HG03432 (cell line): ENCODE data around the gene TSKS.

ENCODE experiments used
- ATAC-seq: cut with Tn5 transposase; IDR thresholded peaks from one replicate; pipeline ENCODE4 v1.9.1; 2021; ENCODE audit warnings: mild to moderate bottlenecking, moderate library complexity; ENCODE audit not compliant: unreplicated experiment

Gene TSKS

DNA sequence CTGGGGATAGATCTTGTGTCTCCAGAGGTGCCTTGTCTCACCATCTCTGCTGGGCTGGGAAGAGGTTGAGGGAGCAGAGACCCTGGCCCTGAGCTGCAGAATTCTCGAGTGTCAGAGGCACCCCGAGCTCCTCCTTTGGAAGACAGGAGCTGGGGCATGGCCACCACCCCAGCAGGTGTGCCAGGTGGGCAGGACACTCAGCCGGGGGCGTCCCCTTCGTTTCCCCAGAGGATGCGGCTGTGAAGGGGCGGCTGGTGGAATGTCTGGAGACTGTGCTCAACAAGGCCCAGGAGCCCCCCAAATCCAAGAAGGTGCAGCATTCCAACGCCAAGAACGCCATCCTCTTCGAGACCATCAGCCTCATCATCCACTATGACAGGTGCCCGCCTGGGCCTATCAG, 35.5 kb upstream of the TSKS start:
- ATAC-seq = no peak

DNA sequence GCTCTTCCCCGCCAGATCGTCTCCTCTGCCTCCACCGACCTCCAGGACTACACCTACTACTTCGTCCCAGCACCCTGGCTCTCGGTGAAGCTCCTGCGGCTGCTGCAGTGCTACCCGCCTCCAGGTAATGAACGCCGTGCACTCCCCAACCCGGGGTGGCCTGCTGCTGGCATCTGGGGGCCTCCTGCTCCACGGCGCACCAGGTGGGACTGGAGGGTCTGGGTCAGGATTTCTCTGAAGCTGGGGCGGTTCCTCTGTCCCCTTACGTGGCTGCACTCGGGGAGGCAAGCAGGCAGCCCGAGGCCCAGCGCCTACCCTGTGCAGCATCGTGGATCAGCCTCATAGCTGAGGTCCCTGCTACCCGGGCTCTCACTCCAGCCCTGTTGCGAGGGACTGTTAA, 32.5 kb upstream of the TSKS start:
- no peak for ATAC-seq

DNA sequence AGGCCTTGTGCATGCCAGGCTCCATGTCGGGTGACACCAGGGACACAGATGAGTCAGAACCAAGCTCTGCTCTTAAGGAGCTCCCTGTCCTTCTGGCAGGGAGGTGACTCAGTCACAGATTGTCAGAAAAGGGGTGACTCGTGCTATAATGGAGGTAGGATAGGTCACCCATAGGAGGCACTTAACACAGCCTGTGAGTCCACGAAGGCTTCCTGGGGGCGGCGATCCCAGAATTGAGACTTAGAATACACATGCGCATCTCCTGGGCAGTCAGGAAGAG, 30.4 kb upstream of the TSKS start:
- no peak for ATAC-seq

DNA sequence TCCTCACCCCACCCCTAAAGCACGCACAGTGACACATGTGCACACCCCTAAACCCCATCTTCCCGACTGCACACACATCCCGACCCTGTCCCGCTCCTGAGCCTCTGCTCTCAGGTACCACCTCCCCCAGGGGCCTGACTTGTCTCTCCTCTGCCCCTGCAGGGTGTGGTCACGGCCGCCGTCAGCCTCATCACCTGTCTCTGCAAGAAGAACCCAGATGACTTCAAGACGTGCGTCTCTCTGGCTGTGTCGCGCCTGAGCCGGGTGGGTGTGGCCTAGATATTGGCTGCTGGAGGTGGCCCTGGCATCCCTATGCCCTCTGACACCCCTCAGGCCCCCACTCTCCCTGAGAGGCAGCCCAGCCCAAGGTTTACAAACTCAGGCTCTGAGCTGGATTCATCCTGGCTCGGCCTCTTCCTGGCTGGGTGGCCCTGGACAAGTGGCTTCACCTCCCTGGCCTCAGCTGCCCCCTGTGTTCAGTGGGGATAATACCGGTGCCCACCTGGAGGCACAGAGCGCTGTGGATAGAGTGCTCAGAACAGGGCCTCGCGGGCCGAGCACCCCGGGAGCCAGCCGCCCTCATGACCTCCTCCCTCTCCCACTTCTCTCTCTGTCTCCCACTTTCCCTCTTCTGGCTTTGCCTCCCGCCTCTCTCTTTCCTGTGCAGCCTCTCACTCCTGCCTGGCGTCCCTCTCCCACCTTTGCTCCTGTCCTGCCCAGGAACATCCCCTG, 29.9 kb upstream of the TSKS start:
- ATAC-seq = no peak

DNA sequence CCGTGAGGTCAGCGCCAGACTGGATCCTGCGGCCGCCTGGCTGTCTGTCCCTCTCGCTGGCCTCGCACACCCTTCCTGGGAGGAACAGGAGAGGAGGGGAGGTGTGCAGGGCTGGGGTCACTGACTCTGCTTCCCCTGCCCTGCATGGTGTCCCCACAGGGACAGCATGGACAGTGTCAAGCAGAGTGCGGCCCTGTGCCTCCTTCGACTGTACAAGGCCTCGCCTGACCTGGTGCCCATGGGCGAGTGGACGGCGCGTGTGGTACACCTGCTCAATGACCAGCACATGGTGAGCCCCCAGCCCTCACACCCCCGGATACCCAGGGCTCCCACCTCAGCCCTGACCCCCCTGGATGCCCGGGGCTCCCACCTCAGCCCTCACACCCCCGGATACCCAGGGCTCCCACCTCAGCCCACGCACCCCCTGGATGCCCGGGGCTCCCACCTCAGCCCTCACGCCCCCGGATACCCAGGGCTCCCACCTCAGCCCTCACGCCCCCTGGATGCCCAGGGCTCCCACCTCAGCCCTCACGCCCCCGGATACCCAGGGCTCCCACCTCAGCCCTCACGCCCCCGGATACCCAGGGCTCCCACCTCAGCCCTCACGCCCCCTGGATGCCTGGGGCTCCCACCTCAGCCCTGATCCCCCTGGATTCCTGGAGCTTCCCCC, 28.8 kb upstream of the TSKS start:
- ATAC-seq = no peak

DNA sequence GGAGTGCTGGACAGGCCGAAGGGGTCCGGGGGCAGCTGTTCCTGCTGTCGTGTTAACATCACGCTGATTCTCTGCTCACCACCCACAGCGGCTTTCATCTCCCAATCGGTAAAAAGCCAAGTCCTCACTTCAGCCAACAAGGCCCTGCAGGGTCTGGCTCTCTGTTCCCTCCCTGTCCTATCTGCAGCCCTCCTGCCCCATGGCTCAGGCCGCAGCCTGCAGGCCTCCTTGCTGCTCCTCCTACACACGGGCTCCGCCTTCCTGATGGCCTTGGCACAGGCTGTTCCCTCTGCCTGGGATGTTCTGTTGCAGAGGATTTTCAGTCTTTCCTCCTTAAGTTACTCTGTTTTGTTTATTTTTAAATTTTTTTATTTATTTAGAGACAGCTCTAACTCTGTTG, 27.8 kb upstream of the TSKS start:
- no peak for ATAC-seq

DNA sequence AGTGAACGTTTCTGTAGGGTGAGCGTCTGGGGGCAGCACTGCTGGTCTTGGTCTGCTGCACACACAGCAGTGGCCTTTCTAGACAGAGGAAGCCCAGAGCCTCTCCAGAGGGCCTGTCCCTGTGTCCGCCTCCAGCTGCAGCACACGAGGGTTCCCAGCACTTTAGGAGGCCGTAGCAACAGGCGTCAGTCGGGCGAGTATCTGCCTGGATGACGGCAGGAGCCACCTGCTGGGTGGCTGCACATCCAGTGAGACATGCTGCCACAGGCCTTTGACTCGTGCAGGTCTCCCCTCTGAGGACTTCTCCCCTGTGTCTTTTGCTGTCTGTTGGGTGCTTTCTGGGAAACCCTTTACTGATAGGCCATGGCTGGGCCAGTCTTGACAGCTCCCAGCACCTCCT, 25.8 kb upstream of the TSKS start:
- ATAC-seq = no peak

DNA sequence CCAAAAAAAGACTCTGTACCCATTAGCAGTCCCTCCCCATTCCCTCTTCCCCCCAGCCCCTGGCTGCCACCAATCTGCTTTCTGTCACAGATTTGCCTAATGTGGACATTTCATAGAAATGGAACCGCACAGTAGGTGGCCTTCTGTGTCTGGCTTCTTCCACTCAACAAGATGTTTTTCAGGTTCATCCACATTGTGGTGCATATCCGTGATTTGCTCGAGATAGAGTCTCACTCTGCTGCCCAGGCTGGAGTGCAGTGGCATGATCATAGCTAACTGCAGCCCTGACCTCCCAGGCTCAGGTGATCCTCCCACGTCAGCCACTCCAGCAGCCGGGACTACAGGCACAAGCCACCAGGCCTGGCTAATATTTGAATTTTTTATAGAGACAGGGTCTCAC, 24.6 kb upstream of the TSKS start:
- ATAC-seq = no peak

DNA sequence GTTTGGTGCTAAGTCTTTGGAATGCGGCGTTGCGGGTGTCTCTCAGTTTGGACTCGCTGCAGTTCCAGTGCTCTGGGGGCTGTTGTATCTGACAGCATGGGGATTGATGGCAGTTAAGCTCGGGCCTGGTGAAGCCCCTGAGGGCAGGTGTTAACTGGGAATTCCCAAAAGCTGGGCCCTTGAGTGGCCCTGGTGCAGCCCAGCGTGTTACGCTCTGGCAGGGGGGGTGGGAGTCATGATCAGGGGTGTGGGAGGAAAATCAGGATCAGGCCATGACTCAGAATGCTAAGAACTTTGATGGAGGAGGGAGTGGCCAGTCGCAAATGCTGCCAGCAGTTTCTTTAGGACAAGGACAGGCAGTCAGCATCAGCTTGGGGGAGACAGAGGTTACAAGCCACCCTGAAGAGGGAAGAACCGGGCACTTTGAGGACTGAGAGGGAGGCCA, 23.3 kb upstream of the TSKS start:
- ATAC-seq = no peak

DNA sequence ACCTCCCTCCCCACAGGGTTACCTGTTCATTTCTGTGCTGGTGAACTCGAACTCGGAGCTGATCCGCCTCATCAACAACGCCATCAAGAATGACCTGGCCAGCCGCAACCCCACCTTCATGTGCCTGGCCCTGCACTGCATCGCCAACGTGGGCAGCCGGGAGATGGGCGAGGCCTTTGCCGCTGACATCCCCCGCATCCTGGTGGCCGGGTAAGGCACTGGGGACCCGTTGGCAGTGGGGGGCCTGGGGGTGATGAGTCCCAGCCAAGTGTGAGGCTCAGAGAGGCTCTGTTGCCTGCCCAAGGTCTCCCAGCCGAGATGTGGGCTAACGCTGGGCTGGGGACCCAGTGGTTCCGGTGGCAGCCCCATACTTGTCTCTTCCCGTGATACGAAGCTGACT, 19.4 kb upstream of the TSKS start:
- no peak for ATAC-seq

DNA sequence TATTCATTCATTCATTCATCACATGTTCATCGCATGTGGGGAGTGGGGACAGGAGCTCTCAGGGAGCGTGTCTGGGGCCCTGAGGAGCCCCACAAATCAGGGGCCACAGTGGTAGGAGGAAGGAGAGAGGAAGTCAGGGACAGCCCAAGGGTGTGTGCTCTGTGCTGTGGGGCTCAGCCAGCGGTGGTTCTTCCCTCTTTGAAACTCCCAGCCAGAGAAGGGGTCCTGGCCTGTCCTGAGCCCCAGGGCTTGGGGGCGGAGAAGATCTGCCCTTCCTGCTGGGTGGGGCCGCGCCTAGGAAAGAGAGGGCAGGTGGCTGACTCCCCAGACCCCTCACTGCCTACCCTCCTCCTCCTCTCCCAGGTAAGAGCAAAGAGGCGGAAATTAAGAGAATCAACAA, 18.3 kb upstream of the TSKS start:
- ATAC-seq = no peak

DNA sequence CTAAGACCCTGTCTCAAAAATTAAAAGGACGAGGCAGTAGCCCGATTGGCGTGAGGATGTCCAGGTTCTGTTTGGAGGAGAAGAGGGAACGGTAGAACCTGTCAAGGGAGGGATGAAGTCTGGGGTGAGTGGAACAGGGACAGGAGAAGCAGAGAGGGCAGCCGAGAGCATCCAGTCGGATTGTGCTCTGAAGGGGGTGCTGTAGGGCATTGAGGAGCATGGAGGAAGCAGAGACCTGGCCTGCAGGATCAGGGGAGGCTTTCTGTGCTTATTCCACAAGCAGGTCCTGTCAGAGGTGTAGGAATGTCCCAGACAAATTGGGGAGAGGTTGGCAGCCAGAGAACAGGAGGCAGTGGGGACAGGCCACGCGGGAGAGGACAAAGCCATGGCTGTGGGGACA, 17.8 kb upstream of the TSKS start:
- ATAC-seq = no peak

DNA sequence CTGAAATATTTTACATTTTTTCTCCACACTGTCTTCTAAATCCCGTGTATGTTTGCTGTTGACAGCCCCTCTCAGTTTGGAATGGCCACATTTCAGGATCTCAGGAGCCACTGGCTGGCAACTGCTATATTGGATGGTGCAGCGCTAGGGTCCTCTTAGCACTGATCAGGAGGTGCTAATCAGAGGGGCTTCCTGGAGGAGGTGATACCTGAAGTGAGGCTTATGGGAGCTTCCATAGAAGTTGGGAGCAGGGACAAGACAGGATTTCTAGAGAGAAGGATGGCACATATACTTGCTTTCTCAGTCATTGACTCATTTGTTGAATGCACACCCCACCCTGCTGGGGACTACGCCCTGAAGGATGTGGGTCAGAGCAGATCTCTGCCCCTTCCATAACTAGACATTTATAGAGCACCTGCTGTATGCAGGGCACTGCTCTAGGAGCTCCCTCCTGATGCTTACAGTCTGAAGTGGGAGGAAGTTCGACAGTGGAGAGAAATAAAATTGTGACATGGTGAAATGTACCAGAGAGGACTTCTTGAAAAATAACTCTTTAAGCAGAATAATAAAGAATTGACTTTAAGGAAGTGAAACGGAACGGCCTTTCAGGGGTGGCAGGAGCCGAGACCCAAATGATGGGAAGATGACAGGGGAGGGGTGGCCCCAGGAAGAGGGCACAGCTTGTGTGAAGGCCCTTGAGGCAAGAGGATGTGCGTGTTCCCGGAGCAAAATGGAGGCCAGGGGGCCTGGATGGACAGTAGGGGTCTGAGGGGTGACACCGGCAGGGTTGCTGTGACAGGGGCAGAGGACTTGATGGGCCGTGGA, 16.8 kb upstream of the TSKS start:
- no peak for ATAC-seq

DNA sequence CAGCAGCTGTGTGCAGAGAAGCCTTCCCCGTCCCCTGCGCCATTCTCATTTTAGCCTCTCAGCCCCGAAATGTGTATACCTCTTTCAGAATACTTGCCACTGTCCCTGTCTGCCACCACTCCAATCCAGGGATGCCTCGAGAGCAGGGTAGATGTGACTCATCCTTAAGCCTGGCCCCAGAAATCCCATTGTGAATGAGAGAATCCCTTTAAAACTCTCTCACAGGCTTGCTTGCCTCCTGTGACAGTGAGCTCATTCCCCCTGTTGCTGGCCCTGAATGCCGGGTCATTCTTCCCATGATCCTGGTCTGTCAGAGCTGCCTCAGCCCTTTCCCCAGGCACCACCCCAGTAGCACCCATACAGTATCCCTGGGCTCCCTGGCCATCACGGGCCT, 13.3 kb upstream of the TSKS start:
- ATAC-seq = no peak

DNA sequence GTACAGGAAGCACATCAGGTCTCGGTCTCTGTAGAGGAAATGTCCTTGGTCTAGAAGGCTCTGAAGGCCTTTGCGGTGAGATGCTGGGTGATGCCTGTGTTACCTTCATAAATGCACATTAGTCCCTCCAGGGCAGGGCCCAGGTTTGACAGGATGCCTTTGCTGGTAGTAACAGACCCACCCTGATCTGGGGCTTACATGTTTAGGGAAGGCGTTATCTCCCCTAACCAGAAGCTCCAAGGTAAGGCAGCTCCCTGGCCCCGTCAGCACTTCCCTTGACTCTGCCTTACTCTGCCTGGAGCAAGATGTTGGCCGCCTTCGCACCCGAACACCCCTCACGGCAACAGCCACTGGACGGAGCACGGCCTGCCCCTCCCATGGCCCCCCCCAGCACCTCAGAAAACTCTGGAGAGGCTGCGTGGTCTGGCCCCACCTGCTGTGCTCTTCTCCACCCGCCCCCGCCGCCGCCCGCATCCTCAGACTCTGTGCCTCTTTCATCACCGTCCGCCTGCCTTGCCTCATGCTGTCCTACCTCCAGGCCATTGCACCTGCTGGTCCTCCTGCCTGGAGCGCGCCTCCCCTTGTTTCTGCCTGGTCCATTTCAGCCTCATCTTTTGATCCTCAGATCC, 12.8 kb upstream of the TSKS start:
- no peak for ATAC-seq

DNA sequence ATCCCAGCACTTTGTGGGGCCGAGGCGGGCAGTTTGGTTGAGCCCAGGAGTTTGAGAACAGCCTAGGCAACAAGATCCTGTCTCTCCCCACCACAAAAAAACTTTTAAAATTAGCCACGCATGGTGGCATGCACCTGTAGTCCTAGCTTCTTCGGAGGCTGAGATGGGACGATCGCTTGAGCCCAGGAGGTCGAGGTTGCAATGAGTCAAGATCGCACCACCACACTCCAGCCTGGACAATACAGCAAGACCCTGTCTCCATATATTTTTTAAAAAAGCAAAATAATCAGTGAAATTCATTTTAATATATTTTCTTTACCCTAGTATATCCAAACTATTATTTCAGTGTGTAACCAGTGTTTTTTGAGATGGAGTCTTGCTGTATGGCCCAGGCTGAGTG, 11.9 kb upstream of the TSKS start:
- ATAC-seq = no peak

DNA sequence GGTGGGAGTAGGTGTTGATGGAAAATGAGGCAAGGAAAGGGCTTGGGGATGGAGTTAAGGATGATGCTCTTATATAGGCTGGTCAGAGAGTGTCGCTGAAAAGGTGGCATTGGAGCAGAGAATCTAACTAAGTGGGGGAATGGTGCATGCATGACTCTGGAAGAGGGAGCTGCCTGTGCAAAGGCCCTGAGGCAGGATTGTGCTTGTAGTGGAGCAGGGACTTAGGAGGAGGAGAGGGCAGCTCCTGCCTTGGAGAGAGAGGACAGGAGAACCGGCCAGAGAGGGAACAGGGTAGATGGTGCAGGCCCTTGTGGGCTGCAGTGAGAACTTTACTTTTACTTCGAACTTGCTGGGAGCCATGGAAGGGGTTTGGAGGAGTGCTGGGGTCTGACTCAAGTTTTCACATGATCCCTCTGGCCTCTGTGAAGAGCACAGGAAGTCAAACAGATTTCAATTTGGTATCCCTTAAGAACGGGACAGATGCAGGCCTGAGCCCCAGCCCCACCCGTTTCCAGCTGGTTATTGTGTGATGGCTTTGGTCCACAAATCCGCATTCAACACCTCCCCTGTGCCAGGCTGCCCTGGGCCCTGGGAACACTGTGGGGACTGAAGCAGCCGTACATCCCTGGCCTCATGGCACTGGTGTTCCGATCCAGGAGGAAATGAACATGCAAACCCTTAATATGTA, 10.7 kb upstream of the TSKS start:
- ATAC-seq = no peak

DNA sequence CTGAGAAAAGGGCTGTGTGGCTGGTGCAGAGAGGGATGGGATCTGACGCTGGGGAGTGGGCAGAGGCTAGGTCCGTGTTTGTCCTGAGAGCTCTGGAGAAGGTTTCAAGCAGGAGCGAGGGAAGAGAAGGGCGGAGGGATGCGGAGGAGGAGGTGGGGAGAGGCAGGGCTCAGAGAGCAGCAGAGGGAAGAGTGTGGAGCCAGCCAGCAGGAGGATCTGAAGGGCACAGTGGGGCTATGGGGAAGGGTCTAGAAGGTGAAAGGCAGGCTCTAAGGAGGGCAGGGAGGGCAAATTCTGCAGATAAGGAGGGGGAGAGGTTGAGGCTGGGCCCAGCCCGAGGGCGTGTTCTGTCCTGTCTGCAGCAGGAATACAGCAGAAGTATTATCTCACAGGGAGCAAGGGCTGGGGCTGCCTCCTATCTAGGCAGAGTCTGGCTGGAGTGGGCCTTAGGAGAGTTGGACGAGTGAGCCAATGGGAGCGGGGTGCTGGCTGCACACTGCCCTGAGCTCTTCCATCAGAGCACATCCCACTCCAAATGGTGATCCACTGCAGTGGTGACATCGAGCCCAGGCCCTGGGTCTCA, 9.8 kb upstream of the TSKS start:
- ATAC-seq = no peak

DNA sequence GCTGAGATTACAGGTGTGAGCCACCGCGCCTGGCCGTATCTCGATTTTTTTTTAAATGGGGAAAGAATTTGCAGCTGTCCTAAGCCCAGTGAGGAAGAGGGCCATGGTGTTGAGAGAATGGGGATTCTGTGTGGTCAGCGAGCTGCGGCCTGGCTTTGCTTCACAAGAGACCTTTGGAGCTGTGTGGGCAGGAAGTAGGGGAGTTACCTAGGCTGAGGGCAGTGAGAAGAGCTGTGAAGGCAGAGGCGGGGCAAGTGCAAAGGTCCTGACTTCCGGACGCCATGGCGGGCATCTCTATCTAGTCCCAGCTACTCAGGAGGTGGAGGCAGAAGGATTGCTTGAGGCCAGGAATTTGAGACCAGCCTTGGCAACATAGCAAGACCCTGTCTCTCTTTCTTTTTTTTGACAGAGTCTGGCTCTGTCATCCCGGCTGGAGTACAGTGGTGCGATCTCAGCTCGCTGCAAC, 8.6 kb upstream of the TSKS start:
- no peak for ATAC-seq

DNA sequence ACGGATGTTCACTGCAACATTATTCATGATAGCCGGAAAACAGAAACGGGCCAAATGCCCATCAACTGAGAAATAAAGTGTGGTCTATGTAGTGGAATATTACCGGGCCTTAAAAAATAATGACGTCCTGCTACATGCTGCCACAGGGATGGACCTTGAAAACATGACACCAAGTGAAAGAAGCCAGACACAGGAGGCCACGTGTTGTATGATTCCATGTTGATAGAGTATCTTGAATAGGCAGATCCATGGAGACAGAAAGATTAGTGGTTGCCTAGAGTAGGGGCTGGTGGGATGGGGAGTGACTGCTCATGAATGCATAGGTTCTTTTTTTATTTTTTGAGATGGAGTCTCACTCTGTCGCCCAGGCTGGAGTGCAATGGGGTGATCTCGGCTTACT, 7.4 kb upstream of the TSKS start:
- no peak for ATAC-seq
